Left cardiac atrium (tissue), 4 donors: ENCODE data around the gene SLC3A2. TPM values are rescaled to one million over a fixed set of nuclear protein-coding genes. Genes with fewer than 3 reads are reported as not detected.
A peak's percentile ranks its signal among the peaks of the same experiment; 100 is the strongest.
"Not testable (repeated sequence)": the region's sequence is repeated elsewhere in the genome, so short reads cannot be mapped to it uniquely, and the experiment has no call there.

Experiments used
- ATAC-seq, 2 donors: fragments of 200-7000 bp; cut with Tn5 transposase; one replicate each; pipeline ENCODE4 v1.9.1; 2020; ENCODE audit warnings: mild to moderate bottlenecking in 2 of 2, moderate library complexity in 2 of 2
- DNase-seq: peaks from one replicate; pipeline ENCODE4 v3.0.0-alpha.2; 2020
- intact Hi-C, 2 donors: fragments of 100-400 bp; cut with DNase I; formaldehyde crosslinking; loops; one replicate each; pipeline versions ENCODE4 v1.14.1 to v1.15.1; 2022 to 2023
- total RNA-seq, 2 donors: library from RNA; stranded (reverse); fragmentation: NEBNext Ultra II Directional; extraction: Animal tissue kit (Norgen Biotek cat#: 25700); gene quantifications; one replicate each; pipeline ENCODE4 v1.2.1, GENCODE V29; 2021
- donor health status: DM: no; HTN: yes; CAD: no.
- donor health status: DM: no; HTN: yes; CAD: no; lungs with severe emphysema.
- donor health status: DM: yes; HTN: yes; CAD: no.
- donor health status: Dilated cardiomyopathy.

SLC3A2 gene
- total RNA-seq, 2 donors from 2014 or later = 45.2 to 91.2 TPM

GRCh38 chr11:62921201-62921572 is 40.5 kb downstream of the SLC3A2 start, which contains the start of gene CHRM1:
Gene CHRM1, minus strand, starts transcription at chr11:62921363. Its CDS starts 10,263 bp downstream, at chr11:62911100.
- intact Hi-C loops = no loop called here
- DNase-seq (no peak), ATAC-seq (peak in 1 of 2 donors; percentile 21)

- DNase-seq = no peak
- intact Hi-C loops = no loop called here
- peak; percentile 13 to 25 for ATAC-seq
These were observed 41.0 kb downstream of the SLC3A2 start for GRCh38 chr11:62921573-62922188.

DNA sequence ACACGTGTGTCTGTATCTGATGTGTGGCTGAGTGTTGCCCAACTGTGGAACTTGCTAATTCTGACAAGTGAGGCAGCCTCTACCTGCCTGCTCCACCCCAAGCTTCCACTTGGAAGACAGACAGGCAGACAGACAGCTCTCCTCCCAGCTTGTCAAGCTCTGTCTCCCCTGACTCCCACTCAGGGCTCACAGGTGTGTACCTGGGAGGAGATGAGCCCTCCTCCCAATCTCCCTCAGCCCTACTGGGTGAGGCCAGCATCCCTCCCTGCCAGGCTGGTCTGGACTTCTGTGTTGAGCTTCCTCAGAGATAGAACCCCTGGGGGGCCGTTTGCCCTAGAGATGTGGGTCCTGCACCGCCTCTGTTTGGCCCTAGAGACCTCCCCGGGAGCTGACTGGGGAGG is 41.5 kb downstream of the SLC3A2 start:
- ATAC-seq (no peak), DNase-seq (no peak)
- intact Hi-C loops = no loop called here

GRCh38 chr11:62922653-62923431 is 42.1 kb downstream of the SLC3A2 start:
- peak in 1 of 2 donors; percentile 14 for ATAC-seq
- intact Hi-C loops = no loop called here
- no peak for DNase-seq

DNA sequence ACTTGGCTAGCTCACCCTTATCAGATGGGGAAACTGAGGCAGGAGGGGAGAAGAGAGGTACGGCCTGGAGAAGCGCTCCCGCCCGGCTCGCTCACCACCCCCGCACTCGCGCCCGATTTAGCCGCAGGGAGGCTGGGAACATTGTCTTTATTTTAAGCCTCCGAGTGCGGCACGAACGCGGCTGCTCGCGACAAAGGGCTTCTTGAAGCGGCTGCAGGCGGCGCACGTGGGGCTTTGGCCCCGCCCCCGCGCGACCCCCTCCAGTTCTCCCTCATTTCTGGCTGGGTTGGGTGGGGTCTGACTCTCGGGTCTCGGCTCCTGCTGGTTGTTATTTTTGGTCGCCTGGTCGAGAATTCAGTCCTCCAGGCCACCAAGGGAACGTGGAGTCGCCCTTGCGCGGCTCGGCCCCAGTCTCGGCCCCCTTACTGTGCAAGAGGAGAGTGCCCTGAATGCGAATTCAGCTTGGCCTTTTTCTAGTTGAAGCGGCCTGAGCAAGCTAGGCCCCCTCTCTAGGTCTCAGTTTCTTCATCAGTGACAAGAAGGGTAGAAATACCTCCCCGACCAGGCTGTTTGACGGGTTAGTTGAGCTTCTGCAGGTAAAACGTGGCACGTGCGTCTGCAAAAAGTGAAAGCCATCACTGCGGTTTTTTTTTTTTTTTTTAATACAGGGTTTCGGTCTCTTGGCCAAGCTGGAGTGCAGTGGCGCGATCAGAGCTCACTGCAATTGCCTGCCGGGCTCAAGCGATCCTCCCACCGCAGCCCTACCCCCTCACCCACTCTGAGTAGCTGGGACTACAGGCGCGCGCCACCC is 43.1 kb downstream of the SLC3A2 start:
- intact Hi-C loops = no loop called here
- DNase-seq (no peak), ATAC-seq (no peak)

- ATAC-seq (no peak), DNase-seq (no peak)
- intact Hi-C loops = no loop called here
These were observed 44.6 kb downstream of the SLC3A2 start for GRCh38 chr11:62925308-62925707.

DNA sequence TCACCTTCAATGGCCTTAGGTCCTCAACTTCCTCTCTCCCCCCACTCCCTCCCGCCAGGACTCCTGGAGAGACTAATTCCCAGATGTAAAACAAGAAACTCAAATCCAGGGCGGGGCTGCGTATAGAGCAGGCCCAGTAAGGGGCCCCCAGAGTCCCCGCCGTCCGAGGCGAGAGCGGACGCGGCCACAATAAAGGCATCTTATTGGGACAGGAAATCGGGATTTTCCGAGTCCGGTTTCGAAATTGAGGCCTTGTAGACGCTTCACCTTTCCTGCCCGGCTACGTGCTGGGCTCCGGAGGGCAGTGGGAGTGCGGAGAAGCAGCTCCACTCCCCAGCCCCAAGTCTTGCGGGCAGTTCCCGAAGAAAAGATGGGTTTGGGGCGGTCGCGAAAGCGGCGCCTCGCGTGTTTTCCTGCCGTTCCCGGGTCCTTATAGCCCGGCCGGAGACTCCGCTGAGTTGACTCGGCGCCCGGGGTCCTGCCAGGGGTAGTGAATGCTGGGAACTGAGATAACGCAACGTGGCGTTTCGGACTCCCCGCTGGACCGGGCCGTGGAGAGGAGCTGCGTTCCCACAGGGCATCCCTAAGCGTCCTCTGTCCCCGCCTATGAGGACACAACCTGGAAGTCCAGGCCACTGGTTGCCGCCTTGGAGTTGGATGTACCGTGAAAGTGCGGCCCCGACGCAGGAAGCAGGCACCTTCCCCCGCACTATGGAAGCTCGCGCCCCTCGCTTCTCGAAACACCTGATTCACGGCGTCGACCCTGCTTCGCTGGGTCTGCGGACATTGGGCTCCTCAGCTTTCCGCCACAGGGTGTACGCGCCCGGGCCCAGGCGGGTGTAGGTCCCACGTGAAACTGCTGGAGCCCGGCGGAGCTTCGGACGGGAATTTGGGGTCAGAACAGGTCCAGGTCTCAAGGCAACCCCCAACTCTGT is 45.3 kb downstream of the SLC3A2 start:
- ATAC-seq (peak; percentile 28 to 32), DNase-seq (no peak)
- intact Hi-C loops = no loop called here

DNA sequence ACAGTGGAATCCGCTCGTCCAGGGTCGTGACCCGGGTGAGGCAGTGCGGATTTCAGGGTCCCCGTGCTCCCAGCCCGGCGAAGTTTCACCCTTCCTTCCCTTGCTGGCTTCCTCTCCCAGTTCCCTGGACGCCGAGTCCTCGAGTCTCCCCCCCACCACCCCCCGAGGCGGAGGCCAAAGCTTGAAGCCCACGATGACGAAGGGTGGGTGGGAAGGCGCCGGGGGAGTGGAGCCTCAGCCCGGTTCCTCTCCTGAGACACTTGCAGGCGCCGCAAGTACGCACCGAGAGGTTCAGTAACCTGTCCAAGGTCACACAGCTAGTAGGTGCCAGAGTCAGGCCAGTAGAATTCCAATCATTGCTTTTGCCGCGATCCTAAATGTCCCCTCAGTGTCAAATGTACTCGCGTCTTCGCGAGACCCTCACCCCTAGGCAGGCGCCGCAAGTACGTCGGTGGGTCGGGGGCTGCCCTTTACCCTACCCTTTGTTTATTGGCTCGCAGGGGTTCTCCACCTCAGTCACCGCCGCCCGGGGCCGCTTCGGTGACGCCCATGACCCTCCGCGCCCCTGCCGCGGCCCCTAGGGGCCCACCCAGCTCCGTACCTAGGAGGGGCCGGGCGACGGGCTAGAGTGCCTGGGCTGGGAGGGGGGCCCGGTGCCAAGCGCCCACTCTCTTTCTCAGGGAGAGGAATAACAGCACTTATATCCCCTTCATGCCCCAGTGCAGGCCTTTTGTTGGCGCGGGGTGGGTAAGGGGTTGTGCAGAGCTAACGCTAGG is 46.2 kb downstream of the SLC3A2 start:
- ATAC-seq (no peak), DNase-seq (no peak)
- intact Hi-C loops = no loop called here

DNA sequence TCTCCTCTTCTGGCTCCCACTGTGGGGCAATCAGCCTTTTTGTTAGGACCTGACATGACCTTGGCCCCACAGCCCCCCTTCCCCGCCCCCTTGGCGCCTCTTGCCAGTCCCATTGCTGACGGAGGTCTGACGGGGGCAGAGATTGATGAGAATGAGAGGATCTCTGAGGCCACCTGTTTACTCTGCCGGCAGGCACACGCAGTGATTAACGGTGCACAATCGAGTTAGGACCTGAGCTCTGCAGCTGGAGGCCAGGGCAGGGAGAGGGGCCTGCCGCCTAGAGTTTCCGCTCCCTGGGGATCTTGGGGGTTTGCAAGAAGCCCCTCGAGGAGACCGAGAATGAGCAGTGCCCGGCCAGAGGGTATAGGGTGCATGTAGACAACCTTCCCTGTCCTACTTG is 47.3 kb downstream of the SLC3A2 start:
- DNase-seq (no peak), ATAC-seq (no peak)
- intact Hi-C loops = no loop called here

DNA sequence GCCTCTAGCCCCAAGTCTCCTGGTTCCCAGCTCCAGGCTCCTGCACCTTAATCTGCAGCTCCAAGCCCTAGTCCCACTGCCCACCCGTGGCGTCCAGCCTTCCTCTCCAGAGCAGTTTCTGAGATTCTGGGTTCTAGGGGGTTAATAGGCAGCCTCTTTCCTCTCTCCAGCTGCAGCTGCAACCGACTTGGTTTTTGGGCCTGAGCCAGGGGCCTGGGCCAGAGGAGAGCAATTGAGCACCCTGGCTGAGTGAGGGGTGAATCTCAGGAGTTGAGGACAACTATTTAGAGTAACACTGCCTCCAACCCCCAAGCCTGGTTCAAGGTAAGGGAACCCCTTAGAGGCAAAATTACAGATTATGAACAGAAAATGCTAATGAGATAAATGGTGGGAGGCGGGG is 49.5 kb downstream of the SLC3A2 start:
- ATAC-seq (no peak), DNase-seq (no peak)
- intact Hi-C loops = no loop called here

DNA sequence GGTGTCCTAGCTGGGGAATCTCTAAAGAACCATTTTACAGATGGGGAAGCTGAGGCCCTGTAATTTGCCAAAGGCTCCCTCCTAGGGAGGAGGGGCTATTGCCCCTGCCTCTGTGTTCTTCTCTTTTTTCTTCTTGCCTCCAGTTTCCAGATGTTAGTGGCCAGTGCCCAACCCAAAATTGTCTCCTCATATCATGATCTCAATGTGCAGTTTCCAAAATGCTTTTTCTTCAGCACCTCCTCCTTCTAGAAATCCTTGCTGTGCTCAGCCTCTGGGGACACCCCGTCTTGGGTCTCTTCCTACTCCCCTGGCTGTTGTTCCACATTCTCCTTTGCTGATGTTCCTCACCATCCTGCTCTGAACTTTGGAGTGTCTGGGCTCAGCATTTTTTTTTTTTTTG is 50.0 kb downstream of the SLC3A2 start:
- intact Hi-C loops = no loop called here
- ATAC-seq = no peak
- no peak for DNase-seq

DNA sequence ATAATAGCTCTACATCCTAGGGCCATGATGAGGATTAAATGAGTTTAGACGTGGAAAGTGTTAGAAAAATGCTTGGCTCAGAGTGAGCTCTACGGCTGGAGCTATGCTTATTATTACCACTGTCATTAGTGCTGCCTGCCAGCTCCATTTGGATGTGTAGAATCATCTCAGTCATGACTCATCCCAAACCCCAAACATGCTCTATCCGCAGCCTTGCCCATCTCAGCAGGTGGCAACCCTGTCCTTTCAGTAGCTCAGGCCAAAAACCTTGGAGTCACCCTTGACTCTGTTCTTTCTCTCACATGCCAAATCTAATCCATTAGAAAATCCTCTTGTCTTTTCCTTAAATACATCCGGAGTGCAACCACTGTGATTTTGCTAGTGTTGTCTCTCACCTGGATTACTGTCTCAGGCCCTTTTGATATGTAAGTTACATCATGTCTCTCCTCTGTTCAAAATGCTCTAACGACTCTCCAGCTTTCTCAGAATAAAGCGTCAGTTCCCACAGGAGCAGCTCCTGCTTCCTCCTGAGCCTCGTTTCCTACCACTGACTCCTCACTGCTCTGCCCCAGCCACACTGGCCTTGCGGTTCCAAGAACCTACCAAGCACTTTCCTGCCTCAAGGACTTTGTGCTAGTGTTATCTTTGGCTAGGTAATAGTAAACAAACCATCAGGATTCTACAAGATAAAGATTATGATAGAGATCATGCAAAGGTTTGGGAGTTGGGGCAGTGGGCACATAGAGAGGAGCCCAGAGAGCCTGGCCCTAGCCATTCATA is 51.0 kb downstream of the SLC3A2 start:
- intact Hi-C loops = no loop called here
- ATAC-seq (no peak), DNase-seq (no peak)

DNA sequence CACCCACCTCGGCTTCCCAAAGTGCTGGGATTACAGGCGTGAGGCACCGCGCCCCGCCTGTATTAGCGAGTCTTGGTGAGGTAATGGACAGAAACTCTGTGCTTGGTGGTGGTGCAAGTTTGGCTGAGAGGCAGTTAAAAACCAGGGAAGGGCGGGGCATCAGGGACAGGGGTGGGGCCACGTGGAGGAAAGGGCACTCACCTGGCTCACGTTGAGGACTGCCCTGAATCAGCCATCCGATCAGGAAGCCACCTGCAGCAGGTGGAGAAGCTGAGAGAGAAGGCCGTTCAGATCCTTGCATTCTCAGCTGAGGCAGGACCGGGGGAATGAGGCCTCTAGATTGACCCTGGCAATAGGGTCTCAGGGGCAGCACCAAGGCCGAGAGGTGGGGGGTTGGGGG is 52.6 kb downstream of the SLC3A2 start:
- ATAC-seq (no peak), DNase-seq (no peak)
- intact Hi-C loops = no loop called here

DNA sequence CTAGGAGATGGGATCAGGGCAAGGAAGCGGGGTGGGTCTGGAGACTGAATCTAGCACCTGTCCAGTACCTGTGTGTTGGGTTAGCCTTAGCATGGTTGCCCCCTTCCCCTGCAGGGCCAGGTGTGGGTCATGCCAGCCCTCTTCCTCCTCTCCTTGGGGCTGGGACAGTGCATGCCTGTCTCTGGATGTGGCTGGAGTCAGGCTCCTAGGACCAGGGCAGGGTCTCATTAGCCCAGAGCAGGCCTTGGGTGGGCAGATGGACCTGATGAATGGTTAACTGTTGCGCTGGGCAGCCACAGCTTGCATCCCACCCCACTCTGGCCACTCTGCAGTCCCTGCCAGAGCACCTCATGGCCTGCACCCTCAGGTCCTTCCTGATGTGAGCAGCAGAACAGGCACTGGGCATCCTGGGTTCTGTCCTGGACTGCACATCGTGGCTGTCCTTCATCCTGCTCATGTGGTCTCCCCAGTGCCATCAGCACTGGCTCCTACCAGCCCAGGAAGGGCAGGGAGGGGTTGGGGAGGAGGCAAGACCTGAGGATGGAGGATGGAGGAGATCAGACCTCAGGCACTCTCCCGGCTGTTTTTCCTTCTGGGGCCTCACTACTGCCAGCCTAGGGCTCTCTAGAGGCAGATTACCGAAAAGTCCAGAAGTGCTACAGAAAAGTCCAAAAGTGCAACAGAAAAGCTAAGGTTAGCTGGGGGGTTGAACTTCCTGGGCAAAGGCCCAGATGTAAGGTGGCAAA is 53.2 kb downstream of the SLC3A2 start:
- ATAC-seq (no peak), DNase-seq (no peak)
- intact Hi-C loops = no loop called here

DNA sequence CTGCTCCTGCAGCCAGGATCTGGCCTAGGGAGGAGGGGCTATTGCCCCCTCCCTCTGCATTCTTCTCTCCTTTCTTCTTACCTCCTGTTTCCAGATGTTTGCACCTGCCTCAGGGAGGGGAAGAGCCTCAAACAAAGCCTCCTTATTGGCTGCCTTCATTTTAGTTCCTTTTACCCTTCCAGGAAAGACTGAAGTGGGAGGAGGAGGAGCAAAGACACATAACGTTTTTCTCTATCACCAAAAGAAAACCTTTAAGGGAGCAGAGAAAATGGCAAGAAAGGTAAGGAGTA is 53.7 kb downstream of the SLC3A2 start:
- intact Hi-C loops = no loop called here
- DNase-seq (no peak), ATAC-seq (no peak)

DNA sequence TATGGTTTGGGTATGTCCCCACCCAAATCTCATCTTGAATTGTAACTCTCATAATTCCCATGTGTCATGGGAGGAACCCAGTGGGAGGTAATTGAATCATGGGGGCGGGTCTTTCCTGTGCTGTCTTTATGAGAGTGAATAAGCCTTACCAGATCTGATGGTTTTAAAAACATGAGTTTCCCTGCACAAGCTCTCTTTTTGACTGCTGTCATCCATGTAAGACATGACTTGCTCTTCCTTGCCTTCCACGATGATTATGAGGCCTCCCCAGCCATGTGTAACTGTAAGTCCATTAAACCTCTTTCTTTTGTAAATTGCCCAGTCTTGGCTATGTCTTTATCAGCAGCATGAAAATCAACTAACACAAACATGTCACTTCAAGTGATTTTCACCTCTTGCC is 56.8 kb downstream of the SLC3A2 start:
- DNase-seq, intact Hi-C loops, ATAC-seq: not testable (repeated sequence)
